GM23338 (cell line): ENCODE data around the gene PDE7B. TPM values are rescaled to one million over a fixed set of nuclear protein-coding genes. Genes with fewer than 3 reads are reported as not detected.

Experiments used
- ATAC-seq: fragments of 200-7000 bp; cut with Tn5 transposase; 3 replicates; pipeline ENCODE4 v1.9.1; 2020
- DNase-seq: peaks from one replicate; pipeline ENCODE4 v3.0.0-alpha.2; 2015; ENCODE audit warnings: low spot score
- H2AFZ ChIP-seq: fragments of 200-600 bp; sonication (generic); 2 replicates; pipeline ENCODE4 v1.8.0; 2016; ENCODE audit warnings: antibody characterized with exemption, mild to moderate bottlenecking, moderate library complexity
- H3F3A ChIP-seq: fragments of 200-600 bp; sonication (generic); replicated peaks from 2 replicates; pipeline ENCODE4 v1.8.0; 2017; ENCODE audit warnings: antibody characterized with exemption, mixed run types, low read depth
- H3K27ac ChIP-seq: fragments of 200-600 bp; sonication (generic); 2 replicates; pipeline ENCODE4 v1.6.1; 2016; ENCODE audit warnings: low read depth
- H3K27me3 ChIP-seq: fragments of 200-600 bp; sonication (generic); 2 replicates; pipeline ENCODE4 v1.8.0; 2016; ENCODE audit warnings: mild to moderate bottlenecking, mixed run types, moderate library complexity; ENCODE audit not compliant: insufficient read depth
- H3K36me3 ChIP-seq: fragments of 200-600 bp; sonication (generic); 2 replicates; pipeline ENCODE4 v1.8.0; 2016; ENCODE audit warnings: mild to moderate bottlenecking; ENCODE audit not compliant: insufficient read depth
- H3K4me1 ChIP-seq: fragments of 200-600 bp; sonication (generic); 2 replicates; pipeline ENCODE4 v1.8.0; 2016; ENCODE audit warnings: mild to moderate bottlenecking, moderate library complexity; ENCODE audit not compliant: insufficient read depth
- H3K4me2 ChIP-seq: fragments of 200-600 bp; sonication (generic); 2 replicates; pipeline ENCODE4 v1.7.1; 2017; ENCODE audit warnings: mixed run types
- H3K4me3 ChIP-seq: fragments of 200-600 bp; sonication (generic); 2 replicates; pipeline ENCODE4 v1.6.1; 2016; ENCODE audit warnings: mixed run types
- H3K79me2 ChIP-seq: fragments of 200-600 bp; sonication (generic); replicated peaks from 2 replicates; pipeline ENCODE4 v1.8.0; 2017; ENCODE audit warnings: mild to moderate bottlenecking; ENCODE audit not compliant: insufficient read depth
- H3K9me2 ChIP-seq: fragments of 200-600 bp; sonication (generic); 2 replicates; pipeline ENCODE4 v1.8.0; 2017; ENCODE audit not compliant: insufficient read depth
- H4K20me1 ChIP-seq: fragments of 200-600 bp; sonication (generic); replicated peaks from 2 replicates; pipeline ENCODE4 v1.8.0; 2017; ENCODE audit warnings: mild to moderate bottlenecking; ENCODE audit not compliant: insufficient read depth
- H3K27ac Mint-ChIP-seq: 2 replicates; pipeline ENCODE4 v1.8.0; 2020; ENCODE audit warnings: inconsistent platforms, mild to moderate bottlenecking, moderate library complexity, mixed read lengths
- H3K27me3 Mint-ChIP-seq: 3 replicates; pipeline ENCODE4 v1.8.0; 2022; ENCODE audit warnings: low read depth, mild to moderate bottlenecking, moderate library complexity, mixed read lengths, inconsistent platforms; ENCODE audit not compliant: insufficient read depth, poor library complexity
- H3K36me3 Mint-ChIP-seq: 3 replicates; pipeline ENCODE4 v1.8.0; 2021; ENCODE audit warnings: low read depth, mild to moderate bottlenecking, inconsistent platforms, moderate library complexity, mixed read lengths
- H3K4me1 Mint-ChIP-seq: 3 replicates; pipeline ENCODE4 v1.8.0; 2020; ENCODE audit warnings: mild to moderate bottlenecking, inconsistent platforms, mixed read lengths
- H3K4me3 Mint-ChIP-seq: 3 replicates; pipeline ENCODE4 v1.8.0; 2021; ENCODE audit warnings: moderate library complexity, mild to moderate bottlenecking, inconsistent platforms, mixed read lengths
- H3K9me3 Mint-ChIP-seq: 3 replicates; pipeline ENCODE4 v1.8.0; 2020; ENCODE audit warnings: moderate library complexity, mild to moderate bottlenecking, inconsistent platforms, mixed read lengths
- CREB1 ChIP-seq: fragments of 250-450 bp; sonication (Bioruptor Pico); IDR thresholded peaks from 2 replicates; pipeline ENCODE4 v1.5.0; 2020; ENCODE audit warnings: low read depth, mild to moderate bottlenecking, moderate library complexity
- EZH2 ChIP-seq: fragments of 200-600 bp; sonication (generic); IDR thresholded peaks from one replicate; pipeline ENCODE4 v1.8.0; 2017; ENCODE audit warnings: antibody characterized with exemption, mild to moderate bottlenecking, low read depth; ENCODE audit not compliant: unreplicated experiment
- EZH2phosphoT487 ChIP-seq: fragments of 200-600 bp; sonication (generic); IDR thresholded peaks from one replicate; pipeline ENCODE4 v1.8.1; 2018; ENCODE audit warnings: antibody characterized with exemption; ENCODE audit not compliant: unreplicated experiment
- JUNB ChIP-seq: IDR thresholded peaks from one replicate; pipeline ENCODE4 v1.6.1; 2016; ENCODE audit warnings: antibody characterized with exemption; ENCODE audit not compliant: unreplicated experiment
- NANOG ChIP-seq: IDR thresholded peaks from 2 replicates; pipeline ENCODE4 v1.6.1; 2016; ENCODE audit warnings: antibody characterized with exemption, borderline replicate concordance
- POLR2AphosphoS5 ChIP-seq: IDR thresholded peaks from 2 replicates; pipeline ENCODE4 v1.6.1; 2016; ENCODE audit warnings: antibody characterized with exemption, low read depth
- STAT1 ChIP-seq: IDR thresholded peaks from one replicate; pipeline ENCODE4 v1.6.1; 2016; ENCODE audit warnings: antibody characterized with exemption; ENCODE audit not compliant: unreplicated experiment
- ZNF331 ChIP-seq: fragments of 250-450 bp; sonication (Bioruptor Pico); IDR thresholded peaks from 2 replicates; pipeline ENCODE4 v1.5.0; 2020; ENCODE audit warnings: low read depth, mild to moderate bottlenecking, moderate library complexity
- polyA plus RNA-seq: library from polyadenylated mRNA; unstranded; fragments of >200 nt; fragmentation: Nextera tagmentation; extraction: Ambion mirVana; gene quantifications from 2 replicates; pipeline ENCODE4 v1.2.1, GENCODE V29; 2016
- total RNA-seq: library from RNA; depleted of rRNA; stranded (reverse); fragments of >200 nt; shearing (Covaris generic); gene quantifications from 2 replicates; pipeline ENCODE4 v1.2.3, GENCODE V29; 2014
- TF ChIP-seq, protein P1 (sequence below): fragments of 250-450 bp; sonication (Bioruptor Pico); IDR thresholded peaks from 2 replicates; pipeline ENCODE4 v1.5.0; 2020; ENCODE audit warnings: mild to moderate bottlenecking, moderate library complexity
- TF ChIP-seq, protein P2 (sequence below): IDR thresholded peaks from 2 replicates; pipeline ENCODE4 v1.6.1; 2016; ENCODE audit warnings: antibody characterized with exemption

Gene PDE7B
- total and polyA plus RNA-seq, 2 experiments from 2014 or later = 0.07 TPM; not detected in 1

DNA sequence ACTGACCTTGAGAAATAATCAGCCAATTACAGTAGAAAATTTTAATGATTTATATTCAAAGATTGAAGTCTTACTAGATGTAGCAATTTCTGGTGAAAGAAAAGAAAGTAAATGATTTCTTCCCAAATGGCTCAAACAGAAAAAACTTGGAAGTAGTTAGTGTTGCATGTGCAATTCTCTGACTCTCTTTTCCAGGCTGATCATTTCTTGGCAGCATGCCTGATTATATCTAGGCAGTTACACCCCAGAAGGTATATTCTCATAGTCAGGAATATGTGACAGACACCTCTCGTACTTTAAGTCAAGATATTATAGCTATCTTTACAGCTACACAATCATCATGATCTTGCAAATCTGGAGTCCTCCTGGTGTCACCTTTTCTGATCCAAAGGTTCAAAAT is 122.9 kb downstream of the PDE7B start (continued):
- TF ChIP-seq, protein P1, sequence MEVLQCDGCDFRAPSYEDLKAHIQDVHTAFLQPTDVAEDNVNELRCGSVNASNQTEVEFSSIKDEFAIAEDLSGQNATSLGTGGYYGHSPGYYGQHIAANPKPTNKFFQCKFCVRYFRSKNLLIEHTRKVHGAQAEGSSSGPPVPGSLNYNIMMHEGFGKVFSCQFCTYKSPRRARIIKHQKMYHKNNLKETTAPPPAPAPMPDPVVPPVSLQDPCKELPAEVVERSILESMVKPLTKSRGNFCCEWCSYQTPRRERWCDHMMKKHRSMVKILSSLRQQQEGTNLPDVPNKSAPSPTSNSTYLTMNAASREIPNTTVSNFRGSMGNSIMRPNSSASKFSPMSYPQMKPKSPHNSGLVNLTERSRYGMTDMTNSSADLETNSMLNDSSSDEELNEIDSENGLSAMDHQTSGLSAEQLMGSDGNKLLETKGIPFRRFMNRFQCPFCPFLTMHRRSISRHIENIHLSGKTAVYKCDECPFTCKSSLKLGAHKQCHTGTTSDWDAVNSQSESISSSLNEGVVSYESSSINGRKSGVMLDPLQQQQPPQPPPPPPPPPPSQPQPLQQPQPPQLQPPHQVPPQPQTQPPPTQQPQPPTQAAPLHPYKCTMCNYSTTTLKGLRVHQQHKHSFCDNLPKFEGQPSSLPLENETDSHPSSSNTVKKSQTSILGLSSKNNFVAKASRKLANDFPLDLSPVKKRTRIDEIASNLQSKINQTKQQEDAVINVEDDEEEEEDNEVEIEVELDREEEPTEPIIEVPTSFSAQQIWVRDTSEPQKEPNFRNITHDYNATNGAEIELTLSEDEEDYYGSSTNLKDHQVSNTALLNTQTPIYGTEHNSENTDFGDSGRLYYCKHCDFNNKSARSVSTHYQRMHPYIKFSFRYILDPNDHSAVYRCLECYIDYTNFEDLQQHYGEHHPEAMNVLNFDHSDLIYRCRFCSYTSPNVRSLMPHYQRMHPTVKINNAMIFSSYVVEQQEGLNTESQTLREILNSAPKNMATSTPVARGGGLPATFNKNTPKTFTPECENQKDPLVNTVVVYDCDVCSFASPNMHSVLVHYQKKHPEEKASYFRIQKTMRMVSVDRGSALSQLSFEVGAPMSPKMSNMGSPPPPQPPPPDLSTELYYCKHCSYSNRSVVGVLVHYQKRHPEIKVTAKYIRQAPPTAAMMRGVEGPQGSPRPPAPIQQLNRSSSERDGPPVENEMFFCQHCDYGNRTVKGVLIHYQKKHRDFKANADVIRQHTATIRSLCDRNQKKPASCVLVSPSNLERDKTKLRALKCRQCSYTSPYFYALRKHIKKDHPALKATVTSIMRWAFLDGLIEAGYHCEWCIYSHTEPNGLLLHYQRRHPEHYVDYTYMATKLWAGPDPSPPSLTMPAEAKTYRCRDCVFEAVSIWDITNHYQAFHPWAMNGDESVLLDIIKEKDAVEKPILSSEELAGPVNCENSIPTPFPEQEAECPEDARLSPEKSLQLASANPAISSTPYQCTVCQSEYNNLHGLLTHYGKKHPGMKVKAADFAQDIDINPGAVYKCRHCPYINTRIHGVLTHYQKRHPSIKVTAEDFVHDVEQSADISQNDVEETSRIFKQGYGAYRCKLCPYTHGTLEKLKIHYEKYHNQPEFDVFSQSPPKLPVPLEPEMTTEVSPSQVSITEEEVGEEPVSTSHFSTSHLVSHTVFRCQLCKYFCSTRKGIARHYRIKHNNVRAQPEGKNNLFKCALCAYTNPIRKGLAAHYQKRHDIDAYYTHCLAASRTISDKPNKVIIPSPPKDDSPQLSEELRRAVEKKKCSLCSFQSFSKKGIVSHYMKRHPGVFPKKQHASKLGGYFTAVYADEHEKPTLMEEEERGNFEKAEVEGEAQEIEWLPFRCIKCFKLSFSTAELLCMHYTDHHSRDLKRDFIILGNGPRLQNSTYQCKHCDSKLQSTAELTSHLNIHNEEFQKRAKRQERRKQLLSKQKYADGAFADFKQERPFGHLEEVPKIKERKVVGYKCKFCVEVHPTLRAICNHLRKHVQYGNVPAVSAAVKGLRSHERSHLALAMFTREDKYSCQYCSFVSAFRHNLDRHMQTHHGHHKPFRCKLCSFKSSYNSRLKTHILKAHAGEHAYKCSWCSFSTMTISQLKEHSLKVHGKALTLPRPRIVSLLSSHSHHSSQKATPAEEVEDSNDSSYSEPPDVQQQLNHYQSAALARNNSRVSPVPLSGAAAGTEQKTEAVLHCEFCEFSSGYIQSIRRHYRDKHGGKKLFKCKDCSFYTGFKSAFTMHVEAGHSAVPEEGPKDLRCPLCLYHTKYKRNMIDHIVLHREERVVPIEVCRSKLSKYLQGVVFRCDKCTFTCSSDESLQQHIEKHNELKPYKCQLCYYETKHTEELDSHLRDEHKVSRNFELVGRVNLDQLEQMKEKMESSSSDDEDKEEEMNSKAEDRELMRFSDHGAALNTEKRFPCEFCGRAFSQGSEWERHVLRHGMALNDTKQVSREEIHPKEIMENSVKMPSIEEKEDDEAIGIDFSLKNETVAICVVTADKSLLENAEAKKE (CRISPR knock-in tag) = no peak
- TF ChIP-seq ZNF331 = no peak
- TF ChIP-seq EZH2phosphoT487 = no peak

DNA sequence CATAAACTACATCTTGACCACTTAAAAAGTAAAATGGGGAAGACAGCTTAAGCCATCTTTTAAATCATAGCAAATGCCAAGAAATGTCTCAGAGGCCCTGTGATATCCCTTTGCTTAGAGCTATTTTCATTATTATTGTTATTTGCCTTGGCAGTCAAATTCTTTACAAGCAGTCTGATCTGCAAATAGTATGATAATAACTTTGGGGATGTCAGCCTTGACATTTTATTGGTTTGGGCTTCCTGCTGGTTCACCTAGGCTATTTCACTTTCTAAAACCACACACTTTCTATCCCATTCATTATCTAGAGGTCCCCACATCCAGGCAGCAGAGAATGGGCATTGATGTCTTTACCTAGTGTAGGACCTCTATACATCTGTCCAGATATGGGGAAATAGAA is 125.1 kb downstream of the PDE7B start:
- Histone ChIP-seq H3K9me2 (0 out of 2 replicates have a peak, but pooled peaks cover 6% of the 10 kb centered on the region), H4K20me1 (no peaks in the 10 kb centered on the region), H3K36me3 (no peaks in the 10 kb centered on the region), H3K4me1 (no peaks in the 10 kb centered on the region), H3K27ac (no peak overlapping the region), H3K4me2 (no peak overlapping the region), H3K79me2 (no peaks in the 10 kb centered on the region), H2AFZ (no peak overlapping the region), H3F3A (no peaks in the 10 kb centered on the region), H3K4me3 (no peak overlapping the region), H3K27me3 (no peaks in the 10 kb centered on the region)
- no peaks in the 10 kb centered on the region for H3K27me3 Mint-ChIP-seq
- H3K36me3 Mint-ChIP-seq = no peaks in the 10 kb centered on the region
- no peak overlapping the region for H3K4me3 Mint-ChIP-seq
- no peaks in the 10 kb centered on the region; the same call in 2 of the 3 replicates for H3K4me1 Mint-ChIP-seq
- H3K9me3 Mint-ChIP-seq = no peaks in the 10 kb centered on the region; the same call in 2 of the 3 replicates
- H3K27ac Mint-ChIP-seq = no peak overlapping the region
- ATAC-seq = no peak
- DNase-seq = no peak
- TF ChIP-seq, protein P2, sequence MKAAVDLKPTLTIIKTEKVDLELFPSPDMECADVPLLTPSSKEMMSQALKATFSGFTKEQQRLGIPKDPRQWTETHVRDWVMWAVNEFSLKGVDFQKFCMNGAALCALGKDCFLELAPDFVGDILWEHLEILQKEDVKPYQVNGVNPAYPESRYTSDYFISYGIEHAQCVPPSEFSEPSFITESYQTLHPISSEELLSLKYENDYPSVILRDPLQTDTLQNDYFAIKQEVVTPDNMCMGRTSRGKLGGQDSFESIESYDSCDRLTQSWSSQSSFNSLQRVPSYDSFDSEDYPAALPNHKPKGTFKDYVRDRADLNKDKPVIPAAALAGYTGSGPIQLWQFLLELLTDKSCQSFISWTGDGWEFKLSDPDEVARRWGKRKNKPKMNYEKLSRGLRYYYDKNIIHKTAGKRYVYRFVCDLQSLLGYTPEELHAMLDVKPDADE = no peak
- TF ChIP-seq CREB1 (CRISPR knock-in tag) (no peak), NANOG (no peak), EZH2 (no peak), JUNB (no peak), POLR2AphosphoS5 (no peak), STAT1 (no peak)
- TF ChIP-seq, protein P1 (CRISPR knock-in tag) = no peak
